Bone marrow (tissue), 2 donors: Measurements from ENCODE around the gene CD58.

Source experiments
- DNase-seq, 2 donors: peaks; one replicate each; lab custom pipeline; 2025; lab: John Stamatoyannopoulos, UW

The CD58 gene

GRCh38 chr1:116510361-116510760, 60.5 kb downstream of the CD58 start:
- DNase-seq, result no peak

- DNase-seq, result peak in 1 of 2 donors; percentile 88
Measured at GRCh38 chr1:116508984-116509980, 61.5 kb downstream of the CD58 start.

- DNase-seq, result no peak
Measured at GRCh38 chr1:116508085-116508983, 62.5 kb downstream of the CD58 start.

- no peak for DNase-seq
Measured at GRCh38 chr1:116507631-116508030, 63.2 kb downstream of the CD58 start.

GRCh38 chr1:116506132-116507004, 64.5 kb downstream of the CD58 start:
- DNase-seq, result no peak

- peak; percentile 59 to 96 for DNase-seq
Measured at GRCh38 chr1:116504308-116505156, 66.3 kb downstream of the CD58 start.

- no peak for DNase-seq
Measured at GRCh38 chr1:116503546-116504307, 67.1 kb downstream of the CD58 start.

- DNase-seq, result no peak
Measured at GRCh38 chr1:116502671-116503314, 68.0 kb downstream of the CD58 start.

GRCh38 chr1:116501870-116502244, 69.0 kb downstream of the CD58 start:
- DNase-seq, result no peak

- DNase-seq, result no peak
Measured at GRCh38 chr1:116501125-116501869, 69.5 kb downstream of the CD58 start.

GRCh38 chr1:116498789-116499628, 71.8 kb downstream of the CD58 start:
- DNase-seq, result peak; percentile 13 to 58

- no peak for DNase-seq
Measured at GRCh38 chr1:116497656-116498055, 73.2 kb downstream of the CD58 start.

GRCh38 chr1:116496898-116497297, 73.9 kb downstream of the CD58 start:
- DNase-seq, result no peak

GRCh38 chr1:116496380-116496779, 74.4 kb downstream of the CD58 start:
- DNase-seq, result no peak

GRCh38 chr1:116495535-116495934, 75.3 kb downstream of the CD58 start:
- no peak for DNase-seq

- no peak for DNase-seq
Measured at GRCh38 chr1:116494745-116495144, 76.1 kb downstream of the CD58 start.

- DNase-seq, result no peak
Measured at GRCh38 chr1:116494353-116494692, 76.5 kb downstream of the CD58 start.
